H54 (cell line): ENCODE measurements around the gene KLHL13.
"Not testable (repeated sequence)": the region's sequence is repeated elsewhere in the genome, so short reads cannot be mapped to it uniquely, and the experiment has no call there.

Experiments used
- DNase-seq: peaks from one replicate; pipeline ENCODE4 v3.0.0; 2011; ENCODE audit warnings: low spot score, mixed read lengths; ENCODE audit not compliant: insufficient read length
- FAIRE-seq: peaks from 3 replicates; lab custom pipeline; 2011; peaks lifted over from hg19 to GRCh38; lab: Jason Lieb, UNC
- POLR2A ChIP-seq: IDR thresholded peaks from 2 replicates; pipeline ENCODE4 v1.6.1; 2011; ENCODE audit warnings: low read depth, mild to moderate bottlenecking, low read length

KLHL13 gene

GRCh38 chrX:117936118-117936517 lies 180.5 kb downstream of the KLHL13 start:
- TF ChIP-seq POLR2A, result no peak
- no peak for DNase-seq
- FAIRE-seq, result no peak

GRCh38 chrX:117930116-117930515 lies 186.5 kb downstream of the KLHL13 start:
- DNase-seq, FAIRE-seq: not testable (repeated sequence)

GRCh38 chrX:117919755-117920154 lies 196.9 kb downstream of the KLHL13 start:
- FAIRE-seq (no peak), DNase-seq (no peak)
- TF ChIP-seq POLR2A, result no peak

GRCh38 chrX:117910216-117910615 lies 206.4 kb downstream of the KLHL13 start:
- DNase-seq, result no peak
- FAIRE-seq, result no peak
- TF ChIP-seq POLR2A, result no peak

- no peak for TF ChIP-seq POLR2A
- FAIRE-seq (no peak), DNase-seq (no peak)
Measured at GRCh38 chrX:117898226-117898625, 218.4 kb downstream of the KLHL13 start.

- TF ChIP-seq POLR2A, result no peak
- no peak for FAIRE-seq
- DNase-seq, result no peak
Measured at GRCh38 chrX:117895418-117895817, 221.2 kb downstream of the KLHL13 start.

- DNase-seq (no peak), FAIRE-seq (no peak)
- no peak for TF ChIP-seq POLR2A
Measured at GRCh38 chrX:117892469-117892868, 224.1 kb downstream of the KLHL13 start.

GRCh38 chrX:117871796-117872195 lies 244.8 kb downstream of the KLHL13 start:
- DNase-seq, result no peak
- no peak for FAIRE-seq
- TF ChIP-seq POLR2A, result no peak

- DNase-seq, result no peak
- no peak for FAIRE-seq
- no peak for TF ChIP-seq POLR2A
Measured at GRCh38 chrX:117860517-117860916, 256.1 kb downstream of the KLHL13 start.

GRCh38 chrX:117854806-117855205 lies 261.8 kb downstream of the KLHL13 start:
- DNase-seq (no peak), FAIRE-seq (no peak)
- TF ChIP-seq POLR2A, result no peak

GRCh38 chrX:117851025-117851424 lies 265.6 kb downstream of the KLHL13 start:
- FAIRE-seq (no peak), DNase-seq (no peak)

More at GRCh38 chrX:117851025-117851424, 265.6 kb downstream of the KLHL13 start:
- TF ChIP-seq POLR2A, result no peak
